Fibroblast of skin of left quadriceps (primary cell): ENCODE results near the gene MPZL3.
"Not testable (repeated sequence)": the region's sequence is repeated elsewhere in the genome, so short reads cannot be mapped to it uniquely, and the experiment has no call there.

Source experiments
- DNase-seq, 2 experiments: peaks; one replicate each; pipeline ENCODE4 v3.0.0-alpha.2; 2013; ENCODE audit warnings: low read depth in 2 of 2

The MPZL3 gene

GRCh38 chr11:118184784-118185579 is 67.2 kb downstream of the MPZL3 start:
- DNase-seq, result no peak

- DNase-seq, result not testable (repeated sequence)
These were observed 68.5 kb downstream of the MPZL3 start for GRCh38 chr11:118183691-118184090.

- DNase-seq, result peak; percentile 35 to 44
These were observed 71.9 kb downstream of the MPZL3 start for GRCh38 chr11:118180300-118180703.

- no peak for DNase-seq
These were observed 75.4 kb downstream of the MPZL3 start for GRCh38 chr11:118176778-118177134.
